NCI-H1417 (cell line): ENCODE results near the gene CHI3L2.

ENCODE experiments used
- DNase-seq, 3 experiments: peaks; one replicate each; lab custom pipeline; 2025; lab: John Stamatoyannopoulos, UW

Gene CHI3L2, protein sequence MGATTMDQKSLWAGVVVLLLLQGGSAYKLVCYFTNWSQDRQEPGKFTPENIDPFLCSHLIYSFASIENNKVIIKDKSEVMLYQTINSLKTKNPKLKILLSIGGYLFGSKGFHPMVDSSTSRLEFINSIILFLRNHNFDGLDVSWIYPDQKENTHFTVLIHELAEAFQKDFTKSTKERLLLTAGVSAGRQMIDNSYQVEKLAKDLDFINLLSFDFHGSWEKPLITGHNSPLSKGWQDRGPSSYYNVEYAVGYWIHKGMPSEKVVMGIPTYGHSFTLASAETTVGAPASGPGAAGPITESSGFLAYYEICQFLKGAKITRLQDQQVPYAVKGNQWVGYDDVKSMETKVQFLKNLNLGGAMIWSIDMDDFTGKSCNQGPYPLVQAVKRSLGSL

GRCh38 chr1:111227434-111227833 is at the start of gene CHI3L2:
Gene CHI3L2, plus strand, starts transcription at chr1:111227713. Its CDS starts 17 bp downstream, at chr1:111227730.
- DNase-seq = no peak

DNA sequence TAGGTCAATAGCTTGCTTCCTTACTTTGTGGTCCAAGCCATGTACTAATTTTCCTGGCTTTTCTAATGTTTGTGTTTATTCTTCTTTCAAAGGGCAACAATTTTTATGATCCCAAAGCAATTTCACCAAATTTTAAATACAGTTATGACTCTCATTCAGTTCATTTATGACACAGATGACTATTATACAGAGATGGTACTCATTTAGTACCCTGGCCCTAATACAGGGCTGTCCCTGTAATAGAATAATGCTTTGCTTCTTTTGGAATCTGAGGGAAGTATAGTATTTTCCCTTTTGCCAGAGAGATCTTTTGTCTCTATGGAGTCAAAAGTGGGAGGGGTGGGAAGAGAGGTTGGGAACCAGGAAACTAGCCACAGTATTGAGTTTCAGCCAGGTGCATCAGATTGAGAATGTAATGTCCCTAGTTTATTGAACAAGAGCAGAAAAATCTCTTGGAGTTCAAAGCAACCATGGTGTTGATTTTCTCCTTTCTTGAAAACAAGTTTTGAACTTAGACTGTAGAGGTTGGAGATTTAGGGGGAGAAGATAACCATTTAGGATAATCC is 47.5 kb upstream of the CHI3L2 start:
- DNase-seq = peak in 2 of 3 experiments; percentile 3 to 10

DNA sequence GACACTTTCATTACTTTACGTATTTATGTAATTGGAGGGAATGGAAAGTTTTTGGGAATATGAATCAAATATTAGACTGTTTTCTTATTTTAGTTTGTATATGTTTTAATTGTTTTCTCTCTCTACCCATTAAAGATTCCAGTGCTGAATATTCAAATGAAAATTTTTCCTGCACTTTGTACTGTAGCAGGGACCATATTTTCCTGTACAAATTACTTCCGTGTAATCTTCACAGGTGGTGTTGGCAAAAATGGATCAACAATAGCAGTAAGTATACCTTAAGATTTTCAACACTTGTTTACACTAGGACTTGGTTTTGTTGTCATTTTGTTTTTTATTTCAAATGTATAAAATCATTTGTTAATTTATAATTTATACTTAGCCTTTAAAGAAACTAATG is 45.5 kb upstream of the CHI3L2 start:
- no peak for DNase-seq

GRCh38 chr1:111183308-111184069 is 44.0 kb upstream of the CHI3L2 start:
- DNase-seq = no peak

GRCh38 chr1:111184663-111185062 is 42.9 kb upstream of the CHI3L2 start:
- no peak for DNase-seq

DNA sequence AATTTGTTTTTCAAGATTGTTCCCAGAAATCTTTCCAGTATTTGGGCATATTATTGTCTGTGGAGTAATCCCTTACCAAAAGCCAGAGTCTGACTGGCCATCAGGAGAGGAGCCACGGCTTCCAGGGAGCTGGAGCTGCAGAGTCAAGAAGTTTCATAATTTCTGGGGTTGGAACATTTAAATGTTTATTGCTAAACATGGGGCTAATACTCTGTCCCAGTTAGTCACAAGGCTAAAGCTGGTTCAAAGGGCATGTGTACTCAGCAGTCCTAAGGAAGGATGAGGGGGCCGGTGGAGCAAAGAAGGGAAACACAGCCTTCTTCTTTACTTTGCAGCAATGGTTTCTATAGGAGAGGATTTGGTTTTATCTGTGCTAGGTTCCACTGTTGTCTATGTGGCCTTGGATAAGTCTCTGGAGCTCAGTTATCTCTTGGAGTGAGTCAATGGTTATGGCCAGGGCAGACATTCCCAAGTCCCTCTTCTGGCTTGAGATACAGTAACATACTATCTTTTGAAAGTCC is 36.5 kb upstream of the CHI3L2 start:
- DNase-seq = no peak

DNA sequence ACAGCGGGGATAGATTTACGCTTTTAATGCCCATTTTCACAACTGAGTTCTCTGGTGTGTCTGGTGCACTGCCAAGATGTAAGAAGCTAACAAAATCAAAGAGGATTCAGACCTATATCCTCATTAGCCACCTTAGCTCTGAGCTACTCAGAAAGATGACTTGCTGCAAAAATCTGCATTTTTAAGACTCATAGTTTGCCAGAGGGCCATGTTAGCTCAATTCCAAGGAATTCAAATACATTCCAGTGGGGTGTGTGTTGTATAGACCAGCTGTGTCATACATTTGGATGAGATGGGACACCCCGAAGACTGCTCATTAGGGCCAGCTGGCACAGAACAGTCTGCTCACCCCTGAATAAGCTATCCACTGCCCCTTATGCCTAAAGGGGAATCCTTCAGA is 36.0 kb upstream of the CHI3L2 start:
- no peak for DNase-seq

DNA sequence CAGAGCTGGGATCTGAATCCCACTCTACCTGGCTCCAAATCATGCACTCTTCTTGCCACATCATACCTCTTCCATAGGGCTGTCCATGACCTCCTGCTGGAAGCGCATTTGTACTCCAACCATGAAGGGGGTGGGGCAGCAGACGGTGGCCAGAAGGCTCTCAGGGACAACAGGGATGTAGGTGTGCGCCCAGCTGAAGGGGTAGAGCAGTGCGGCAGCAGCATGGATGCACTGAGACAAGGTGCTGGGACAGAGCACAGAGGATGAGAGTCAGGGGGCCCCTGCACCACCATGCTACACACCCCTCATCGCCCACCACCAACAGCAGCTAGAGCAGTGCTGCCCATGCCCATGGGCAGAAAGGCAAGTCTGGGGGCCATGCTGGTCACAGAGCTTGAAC is 35.4 kb upstream of the CHI3L2 start:
- DNase-seq = no peak

DNA sequence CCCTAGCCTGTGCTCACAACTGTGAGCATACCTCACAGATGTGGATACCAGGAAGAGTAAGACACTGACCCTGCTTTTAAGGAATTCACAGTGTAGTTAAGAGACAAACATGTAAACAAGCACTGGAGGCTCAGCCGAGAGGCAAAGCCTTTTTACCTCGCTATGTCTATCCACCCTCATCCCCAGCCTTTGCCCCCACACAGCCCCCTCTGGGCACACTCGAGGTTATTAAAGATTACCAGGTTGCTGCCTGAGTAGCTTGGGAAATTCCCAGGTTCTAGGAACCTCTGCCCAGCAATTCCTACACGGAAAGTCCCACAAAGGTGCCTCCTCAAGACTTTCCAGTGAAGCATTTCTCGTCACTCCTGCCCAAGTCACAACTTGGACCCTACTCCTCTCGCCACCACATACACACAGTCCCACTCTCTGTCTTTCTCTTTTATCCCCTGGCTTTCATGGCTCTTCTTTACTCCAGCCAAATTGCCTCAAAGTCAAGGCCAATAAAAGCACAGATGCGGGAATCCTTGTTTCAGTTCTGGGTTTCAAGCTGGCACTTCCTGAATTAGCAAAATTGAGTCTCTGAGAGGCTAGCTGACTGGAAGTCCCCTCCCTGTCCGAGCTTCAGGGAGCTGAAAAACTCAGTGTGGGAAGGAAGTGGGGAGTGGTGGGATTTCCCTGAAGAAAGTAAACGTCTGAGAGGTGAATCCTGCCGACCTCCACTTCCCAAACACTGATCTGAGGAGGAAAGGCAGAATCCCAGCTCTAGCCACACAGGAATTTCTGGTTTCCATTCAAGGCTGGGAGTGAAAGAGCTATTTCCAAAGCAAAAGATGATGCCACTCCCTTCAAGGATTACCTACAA is 34.6 kb upstream of the CHI3L2 start:
- DNase-seq = no peak

GRCh38 chr1:111193712-111194480 is 33.6 kb upstream of the CHI3L2 start:
- no peak for DNase-seq

- DNase-seq = no peak
These were observed 32.4 kb upstream of the CHI3L2 start for GRCh38 chr1:111195002-111195684.

- DNase-seq = no peak
These were observed 31.3 kb upstream of the CHI3L2 start for GRCh38 chr1:111196213-111196612.

GRCh38 chr1:111197598-111198284 is 29.8 kb upstream of the CHI3L2 start:
- no peak for DNase-seq

- DNase-seq = no peak
These were observed 28.7 kb upstream of the CHI3L2 start for GRCh38 chr1:111198836-111199235.

DNA sequence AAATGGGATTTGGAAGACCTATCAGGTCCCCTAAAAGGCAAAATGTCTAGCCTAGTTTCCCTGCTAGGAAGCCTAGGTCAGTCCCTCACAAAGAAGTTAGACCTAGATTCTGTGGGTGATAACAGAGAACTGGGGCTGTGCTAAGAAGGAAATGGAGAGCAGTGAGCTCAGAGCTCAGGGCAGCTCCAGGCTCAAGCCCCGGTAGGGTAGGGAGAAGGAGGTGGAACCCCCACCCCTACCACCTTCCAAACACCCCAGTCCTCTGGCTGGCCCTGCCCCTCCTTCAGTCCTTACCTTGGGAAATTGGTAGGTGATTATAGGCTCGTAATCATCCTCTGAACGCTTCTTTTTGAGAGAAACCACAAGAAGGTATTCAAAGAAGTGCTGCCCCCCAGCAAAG is 28.2 kb upstream of the CHI3L2 start:
- DNase-seq = no peak

DNA sequence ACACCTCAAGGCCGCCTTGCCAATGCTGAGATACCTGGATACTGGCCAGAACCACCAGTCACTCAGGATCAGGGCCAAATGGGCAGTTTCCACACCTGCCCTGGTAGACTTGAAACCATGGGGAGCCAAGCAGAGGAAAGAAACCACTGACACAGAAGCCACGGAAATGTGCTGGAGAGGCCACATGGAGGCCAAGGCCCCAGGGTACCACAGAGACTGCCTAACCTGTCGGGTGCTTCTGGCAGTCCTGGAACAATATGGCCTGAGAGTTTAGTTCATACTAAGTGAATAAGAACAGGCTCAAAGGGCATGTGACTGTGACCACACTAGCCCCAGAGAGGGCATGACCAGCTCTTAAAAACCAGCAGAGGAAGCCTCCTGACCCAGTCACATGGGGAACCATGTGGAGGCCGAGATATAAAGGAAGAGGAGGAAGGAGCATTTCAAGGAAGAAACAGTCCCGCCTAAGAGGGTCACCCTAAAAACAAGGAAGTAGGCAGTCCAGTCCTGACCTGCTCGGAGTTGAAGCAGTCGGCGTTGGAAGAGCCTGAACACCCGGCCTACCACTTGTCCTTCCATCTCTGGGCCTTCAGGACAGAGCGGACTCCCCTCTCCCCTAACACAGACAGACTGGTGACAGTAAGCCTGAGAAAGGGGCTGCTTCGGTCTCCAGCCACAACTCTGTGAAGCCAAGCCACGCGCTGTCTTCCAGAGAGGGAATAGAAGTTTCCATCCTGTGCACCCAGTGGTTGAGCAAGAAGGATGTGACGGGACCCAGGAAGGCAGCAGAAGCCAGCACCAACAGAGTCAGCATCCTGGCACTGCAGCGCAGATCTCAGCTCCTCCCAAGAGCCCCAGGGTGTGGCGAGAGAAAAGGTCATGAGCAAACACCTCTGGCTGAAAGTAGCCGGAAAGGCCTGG is 27.4 kb upstream of the CHI3L2 start, which contains the start of gene DENND2D:
DENND2D (minus strand) TSS at position 766 of the 921 bp plus-strand sequence; CDS start at position 579, 187 bp downstream.
- DNase-seq = no peak

DNA sequence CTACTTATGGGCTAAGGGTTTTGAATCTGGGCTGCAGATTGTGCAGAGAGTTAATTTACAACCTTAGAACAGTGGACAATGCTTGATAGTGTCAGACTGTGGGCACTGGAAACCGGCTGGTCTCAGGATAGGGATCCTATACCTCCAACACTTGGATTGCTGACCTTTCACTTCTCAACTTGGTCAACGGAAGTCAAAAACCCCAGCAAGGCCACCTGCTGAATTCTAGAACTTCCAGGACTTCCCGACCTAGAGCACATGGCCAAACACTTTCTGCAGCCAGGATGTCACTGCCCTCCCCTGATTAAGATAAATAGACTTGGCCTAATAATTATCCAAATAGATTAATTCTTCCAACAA is 26.7 kb upstream of the CHI3L2 start:
- no peak for DNase-seq

DNA sequence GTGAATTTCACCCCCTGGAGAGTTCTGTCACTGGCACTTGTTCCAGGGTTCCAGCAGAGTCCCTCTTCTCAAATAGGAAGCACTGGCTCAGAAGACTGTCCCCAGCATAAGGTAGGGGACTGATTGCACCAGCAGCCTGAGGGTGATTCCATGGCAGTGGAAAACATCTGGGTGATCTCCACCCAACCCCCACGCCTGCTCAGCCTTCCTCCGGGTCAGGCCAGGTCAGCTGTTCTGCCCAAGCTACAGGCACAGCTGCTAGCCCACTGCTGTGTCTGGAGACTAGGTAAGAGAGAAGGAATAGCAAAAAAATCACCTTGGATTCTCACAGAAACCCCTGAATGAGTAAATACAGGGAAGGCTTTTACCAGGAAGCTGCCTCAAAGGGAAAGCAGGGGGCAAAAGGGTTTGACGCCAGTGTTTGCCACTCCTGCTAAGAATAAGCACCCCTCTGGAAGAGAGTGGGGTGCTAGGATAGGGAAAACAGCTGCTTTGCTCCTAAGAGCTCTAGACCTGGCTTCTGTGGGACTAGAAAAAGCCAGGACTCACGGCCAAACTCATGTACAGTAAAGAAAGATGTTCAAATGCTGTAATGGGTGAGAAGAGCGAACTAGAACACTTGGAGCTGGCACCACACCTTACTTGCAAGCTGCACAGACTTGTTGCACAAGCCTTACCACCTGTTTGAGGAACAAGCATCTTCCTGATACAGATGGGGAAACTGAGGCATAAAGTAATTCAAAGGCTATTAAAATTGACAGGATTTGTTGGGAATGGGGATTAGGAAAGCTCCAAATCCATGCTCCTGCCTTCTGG is 26.0 kb upstream of the CHI3L2 start:
- DNase-seq = no peak
